Measurements from ENCODE around the gene ZNF578.
A peak's percentile ranks its signal among the peaks of the same experiment; 100 is the strongest.
"Not testable (repeated sequence)": the region's sequence is repeated elsewhere in the genome, so short reads cannot be mapped to it uniquely, and the experiment has no call there.

The ZNF578 gene

DNA sequence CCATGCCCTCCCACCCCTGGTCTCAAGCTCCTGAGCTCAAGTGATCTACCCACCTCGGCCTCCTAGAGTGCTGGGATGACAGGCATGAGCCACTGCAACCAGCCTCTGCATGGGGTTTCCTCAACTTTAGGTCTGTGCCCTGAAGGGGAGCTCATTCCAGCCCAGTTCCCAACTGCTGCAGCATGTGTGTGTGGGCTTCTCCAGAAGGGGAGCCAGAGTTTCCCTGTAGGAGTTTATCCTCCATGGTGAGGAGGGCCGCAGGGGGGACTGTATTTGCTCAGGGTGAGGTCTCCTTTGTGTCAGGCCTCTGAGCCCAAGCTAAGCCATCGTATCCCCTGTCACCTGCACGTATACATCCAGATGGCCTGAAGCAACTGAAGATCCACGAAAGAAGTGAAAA lies 62.8 kb downstream of the ZNF578 start:
- no peak for DNase-seq (ENCODE audit: low read depth)

DNA sequence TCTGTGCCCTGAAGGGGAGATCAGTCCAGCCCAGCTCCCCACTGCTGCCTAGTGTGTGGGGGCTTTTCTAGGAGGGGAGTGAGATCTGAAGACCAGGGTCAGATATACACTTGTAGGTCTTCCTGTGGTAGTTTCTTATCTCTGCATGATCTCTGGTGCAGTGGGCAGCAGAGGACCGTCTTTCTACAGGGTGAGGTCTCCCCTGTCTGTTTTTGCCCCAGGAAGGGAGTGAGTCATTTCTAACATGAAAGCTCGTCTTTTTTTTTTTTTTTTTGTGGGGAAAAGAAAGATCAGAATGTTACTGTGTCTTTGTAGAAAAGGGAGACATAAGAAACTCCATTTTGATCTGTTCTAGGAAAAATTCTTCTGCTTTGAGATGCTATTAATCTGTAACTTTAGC lies 65.3 kb downstream of the ZNF578 start:
- DNase-seq (ENCODE audit: low read depth) = no peak

DNA sequence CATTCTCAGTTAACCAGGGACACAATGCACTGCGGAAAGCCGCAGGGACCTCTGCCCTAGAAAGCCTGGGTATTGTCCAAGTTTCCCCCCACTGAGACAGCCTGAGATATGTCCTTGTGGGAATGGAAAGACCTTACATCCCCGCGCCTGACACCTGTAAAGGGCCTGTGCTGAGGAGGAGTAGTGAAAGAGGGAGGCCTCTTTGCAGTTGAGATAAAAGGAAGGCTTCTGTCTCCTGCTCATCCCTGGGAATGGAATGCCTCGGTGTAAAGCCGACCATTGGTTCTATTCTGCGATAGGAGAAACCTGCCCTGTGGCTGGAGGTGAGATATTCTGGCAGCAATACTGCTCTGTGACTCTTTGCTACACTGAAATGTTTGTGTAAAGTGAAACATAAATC lies 65.8 kb downstream of the ZNF578 start:
- DNase-seq (ENCODE audit: low read depth) = not testable (repeated sequence)

DNA sequence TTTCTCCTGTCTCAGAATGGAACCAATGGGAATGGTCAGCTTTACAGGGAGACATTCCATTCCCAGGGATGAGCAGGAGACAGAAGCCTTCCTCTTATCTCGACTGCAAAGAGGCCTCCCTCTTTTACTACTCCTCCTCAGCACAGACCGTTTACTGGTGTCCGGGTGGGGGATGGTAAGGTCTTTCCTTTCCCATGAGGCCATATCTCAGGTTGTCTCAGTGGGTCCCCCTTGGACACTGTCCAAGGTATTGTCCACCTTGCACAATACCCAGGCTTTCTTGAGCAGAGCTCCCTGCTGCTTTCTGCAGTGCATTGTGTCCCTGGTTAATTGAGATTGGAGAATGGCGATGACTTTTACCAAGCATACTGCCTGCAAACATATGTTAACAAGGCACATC lies 66.7 kb downstream of the ZNF578 start:
- DNase-seq (ENCODE audit: low read depth) = no peak

DNA sequence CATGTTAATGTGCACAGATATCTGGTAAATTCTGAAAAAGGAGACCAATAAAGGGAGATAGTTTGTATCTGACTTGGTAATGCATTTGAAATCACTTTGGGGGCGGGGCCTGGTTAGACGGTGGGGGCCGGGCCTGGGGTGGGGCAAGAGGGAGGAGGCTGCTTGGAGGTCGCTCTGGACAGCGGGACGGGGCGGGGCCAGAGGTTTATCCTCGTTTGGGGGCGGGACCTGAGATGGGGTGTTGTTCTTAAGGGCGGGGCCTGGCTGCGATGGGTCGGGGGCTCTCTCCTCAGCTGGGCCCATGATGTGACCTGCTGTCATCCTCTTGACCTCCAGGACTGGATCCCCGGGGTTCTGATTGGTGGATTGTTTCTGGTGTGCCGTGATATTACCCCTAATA lies 69.2 kb downstream of the ZNF578 start:
- DNase-seq (ENCODE audit: low read depth) = no peak

DNA sequence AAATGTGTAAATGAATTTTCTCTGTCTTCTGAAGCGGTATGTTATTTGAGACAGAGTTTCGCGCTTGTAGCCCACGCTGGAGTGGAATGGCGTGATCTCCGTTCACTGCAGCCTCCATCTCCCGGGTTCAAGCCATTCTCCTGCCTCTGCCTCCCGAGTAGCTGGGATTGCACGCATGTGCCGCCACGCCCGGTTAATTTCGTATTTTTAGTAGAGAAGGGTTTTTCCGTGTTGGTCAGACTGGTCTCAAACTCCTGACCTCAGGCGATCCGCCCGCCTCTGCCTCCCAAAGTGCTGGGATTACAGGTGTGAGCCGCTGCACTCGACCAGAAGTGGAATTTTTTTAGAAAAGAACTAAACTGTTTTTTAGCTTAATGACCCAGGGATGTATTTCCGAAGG lies 70.7 kb downstream of the ZNF578 start:
- DNase-seq (ENCODE audit: low read depth) = no peak

DNA sequence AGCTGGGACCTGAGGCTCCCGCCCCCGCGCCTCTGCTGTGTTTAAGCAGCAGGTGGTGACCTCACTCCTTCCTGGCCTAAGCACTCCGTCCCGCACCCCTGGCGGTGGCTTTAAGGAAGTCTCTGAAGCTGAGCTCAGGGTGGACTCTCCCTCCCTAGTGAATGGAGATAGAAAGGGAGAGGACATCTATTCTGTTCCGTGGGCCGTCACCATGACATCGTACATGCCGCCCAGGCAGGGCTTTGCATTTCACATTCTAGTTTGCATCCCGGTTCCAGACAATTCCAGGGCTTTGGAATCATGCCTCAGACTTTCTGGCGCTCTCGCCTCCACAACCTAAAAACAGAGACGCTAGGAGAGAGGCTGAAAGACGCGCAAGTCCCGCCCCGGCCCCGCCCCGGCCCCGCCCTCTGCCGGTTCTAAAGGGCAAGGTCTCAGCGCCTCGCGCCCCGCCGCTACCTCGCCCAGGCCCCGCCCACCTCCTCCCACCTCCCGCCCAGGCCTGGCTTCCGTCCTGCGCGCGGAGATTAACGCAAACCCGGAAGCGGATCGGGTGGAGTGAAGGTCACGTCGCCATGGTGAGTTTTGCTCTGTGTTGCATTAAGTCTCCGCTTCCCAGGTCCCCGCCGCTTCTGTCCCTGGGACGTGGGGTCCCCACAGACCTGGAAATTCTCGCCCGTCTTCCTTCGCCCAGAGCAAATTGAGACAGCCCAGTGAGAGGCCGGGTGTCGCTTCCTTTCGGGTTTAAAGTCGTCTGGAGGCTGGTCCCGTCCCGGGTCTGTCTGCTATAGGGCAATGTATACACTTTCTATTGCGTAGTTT lies 74.0 kb downstream of the ZNF578 start, which contains the start of gene ZNF808:
TSS of gene ZNF808 (plus strand) at position 535 of the 822 bp plus-strand sequence. CDS start 15,617 bp downstream, outside the sequence.
- DNase-seq (ENCODE audit: low read depth) = peak; percentile 95

DNA sequence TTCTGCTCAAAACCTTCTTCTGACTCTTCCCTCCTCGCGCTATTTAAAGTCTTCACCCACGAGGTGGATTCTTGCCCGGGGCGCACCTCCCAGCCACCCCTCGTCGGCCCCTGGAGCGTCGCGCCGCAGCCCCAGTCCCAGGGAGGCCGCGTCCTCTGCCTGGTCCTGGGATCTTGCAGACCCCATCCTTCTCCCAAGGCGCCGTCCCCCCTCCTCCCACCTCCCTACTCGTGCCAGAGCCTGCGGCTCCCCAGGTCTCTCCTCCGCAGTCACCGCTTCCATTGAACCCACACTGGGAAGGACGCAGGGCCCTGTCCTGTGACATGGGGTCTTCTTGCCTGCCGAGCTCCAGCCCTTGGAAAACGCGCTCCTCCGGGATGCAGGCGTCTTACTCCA lies 74.6 kb downstream of the ZNF578 start:
- DNase-seq (ENCODE audit: low read depth) = no peak

DNA sequence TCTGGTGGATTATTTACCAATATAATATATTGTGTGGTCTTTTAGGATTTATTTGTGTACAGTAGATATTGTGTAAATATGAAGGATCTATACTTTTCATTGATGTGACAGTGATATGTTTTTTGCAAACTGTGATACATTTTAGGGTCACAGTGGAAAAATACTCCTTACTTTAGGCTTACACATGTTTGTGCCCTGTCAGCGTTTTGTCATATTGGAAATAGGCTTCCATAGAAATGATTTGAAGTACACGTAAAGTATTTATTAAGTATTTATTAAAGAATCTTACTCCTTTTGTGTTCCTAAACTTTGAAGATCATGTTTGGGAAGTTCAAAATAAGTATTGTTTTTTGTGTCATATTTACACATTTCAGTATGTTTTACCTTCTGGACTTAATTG lies 79.1 kb downstream of the ZNF578 start:
- no peak for DNase-seq (ENCODE audit: low read depth)

DNA sequence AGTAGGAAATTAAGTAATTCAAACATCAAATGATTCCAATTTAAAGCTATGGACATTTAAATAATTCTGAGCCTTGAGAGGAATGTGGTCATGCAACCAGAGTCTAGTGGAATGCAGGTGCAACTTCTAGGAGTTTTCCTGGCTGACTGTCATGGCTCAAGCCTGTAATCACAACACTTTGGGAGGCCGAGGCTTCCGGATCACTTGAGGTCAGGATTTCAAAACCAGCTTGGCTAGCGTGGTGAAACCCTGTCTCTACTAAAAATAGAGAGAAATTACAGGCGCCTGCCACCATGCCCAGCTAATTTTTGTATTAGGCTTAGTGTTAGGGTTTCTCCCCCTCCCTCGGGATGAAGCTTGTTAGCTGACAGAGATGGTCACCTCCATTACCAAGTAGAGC lies 80.5 kb downstream of the ZNF578 start:
- DNase-seq (ENCODE audit: low read depth) = no peak

DNA sequence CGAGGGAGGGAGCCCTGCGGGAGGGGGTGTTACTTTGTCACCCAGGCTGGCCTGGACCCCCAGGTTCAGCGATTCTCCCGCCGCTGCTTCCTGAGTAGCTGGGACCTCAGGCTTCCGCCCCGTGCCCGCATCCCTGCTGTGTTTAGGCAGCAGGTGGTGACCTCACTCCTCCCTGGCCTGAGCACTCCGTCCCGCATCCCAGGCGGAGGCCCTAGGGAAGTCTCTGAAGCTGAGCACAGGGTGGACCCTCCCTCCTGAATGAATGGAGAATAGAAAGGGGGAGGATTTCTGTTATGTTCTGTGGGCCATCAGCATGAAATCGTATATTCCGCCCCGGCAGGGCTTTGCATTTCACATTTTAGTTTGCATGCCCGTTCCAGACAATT lies 82.0 kb downstream of the ZNF578 start:
- DNase-seq (ENCODE audit: low read depth) = not testable (repeated sequence)

DNA sequence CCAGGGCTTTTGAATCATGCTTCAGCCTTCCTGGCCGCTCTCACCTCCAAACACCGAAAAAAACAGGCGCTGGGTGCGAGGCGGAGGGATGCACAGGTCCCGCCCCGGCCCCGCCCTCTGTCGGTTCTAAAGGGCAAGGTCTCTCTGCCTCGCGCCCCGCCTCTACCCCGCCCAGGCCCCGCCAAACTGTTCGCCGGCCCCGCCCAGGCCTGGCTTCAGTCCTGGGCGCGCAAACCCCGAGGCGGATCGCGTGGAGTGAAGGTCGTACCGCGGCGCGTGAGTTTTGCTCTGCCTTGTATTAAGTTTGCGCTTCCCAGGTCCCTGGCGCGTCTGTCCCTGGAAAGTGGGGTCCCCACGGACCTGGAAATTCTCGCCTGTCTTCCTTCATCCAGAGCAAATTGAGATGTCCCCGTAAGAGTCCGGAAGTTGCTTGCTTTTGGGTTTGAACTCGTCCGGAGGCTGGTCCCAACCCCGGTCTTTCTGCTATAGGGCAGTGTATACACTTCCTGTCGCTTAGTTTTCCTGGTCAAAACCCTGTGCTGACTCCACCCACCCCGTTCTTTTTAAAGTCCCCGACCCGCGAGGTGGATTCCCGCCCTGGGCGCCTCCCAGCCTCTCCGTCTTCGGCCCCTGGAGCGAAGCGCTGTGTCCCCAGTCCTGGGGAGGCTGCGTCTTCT lies 82.6 kb downstream of the ZNF578 start:
- peak; percentile 83 for DNase-seq (ENCODE audit: low read depth)

DNA sequence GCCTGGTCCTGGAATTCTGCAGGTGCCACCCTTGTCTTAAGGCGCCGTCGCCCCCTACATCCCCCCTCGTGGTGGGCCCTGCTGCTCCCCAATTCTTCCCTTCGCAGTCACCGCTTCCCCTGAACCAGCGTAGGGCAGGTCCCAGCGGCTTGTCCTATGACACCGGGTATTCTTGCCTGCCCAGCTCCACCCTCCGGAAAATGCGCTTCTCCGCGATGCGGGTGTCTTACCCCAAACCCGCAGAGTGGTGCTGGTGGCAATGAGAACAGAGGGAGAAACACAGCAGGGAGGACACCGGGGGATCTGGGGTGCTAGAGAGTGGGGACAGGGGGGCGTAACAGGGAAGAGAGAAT lies 83.1 kb downstream of the ZNF578 start:
- no peak for DNase-seq (ENCODE audit: low read depth)

DNA sequence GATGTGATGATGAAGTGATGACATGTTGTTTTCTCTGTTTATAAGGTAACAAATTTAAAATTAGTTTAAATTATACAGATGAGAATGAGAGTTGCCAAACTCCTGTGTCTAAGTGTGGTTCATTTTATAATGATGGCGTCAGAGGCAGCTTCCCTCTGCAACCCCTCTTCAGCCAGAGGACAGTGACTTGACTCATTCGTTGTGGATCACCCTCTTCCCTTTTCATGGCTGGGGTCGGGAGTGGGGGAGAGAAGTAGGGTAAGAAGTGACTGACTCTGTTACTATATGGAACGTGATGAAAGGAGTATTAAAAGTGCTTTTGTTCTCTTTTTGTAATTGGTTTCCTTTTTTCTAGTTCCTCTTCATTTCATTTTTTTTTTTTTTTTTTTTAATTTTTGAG lies 85.5 kb downstream of the ZNF578 start:
- not testable (repeated sequence) for DNase-seq (ENCODE audit: low read depth)

DNA sequence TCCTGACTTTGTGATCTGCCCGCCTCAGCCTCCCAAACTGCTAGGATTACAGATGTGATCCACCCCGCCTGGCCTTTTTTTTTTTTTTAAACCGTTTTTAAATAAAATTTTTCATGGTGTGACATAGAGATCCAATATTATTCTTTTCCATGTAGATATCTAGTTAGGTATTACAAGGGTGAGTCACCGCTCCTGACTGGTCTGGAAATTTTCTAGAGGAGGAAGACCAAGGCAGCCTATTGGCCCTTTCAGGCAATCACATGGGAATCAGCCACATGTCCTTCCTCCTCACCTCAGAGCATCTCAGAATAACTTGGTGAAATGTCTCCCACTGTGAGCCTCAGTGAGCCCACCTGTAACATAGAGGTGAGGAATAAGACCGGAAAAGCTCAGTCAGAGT lies 87.8 kb downstream of the ZNF578 start:
- DNase-seq (ENCODE audit: low read depth) = not testable (repeated sequence)

DNA sequence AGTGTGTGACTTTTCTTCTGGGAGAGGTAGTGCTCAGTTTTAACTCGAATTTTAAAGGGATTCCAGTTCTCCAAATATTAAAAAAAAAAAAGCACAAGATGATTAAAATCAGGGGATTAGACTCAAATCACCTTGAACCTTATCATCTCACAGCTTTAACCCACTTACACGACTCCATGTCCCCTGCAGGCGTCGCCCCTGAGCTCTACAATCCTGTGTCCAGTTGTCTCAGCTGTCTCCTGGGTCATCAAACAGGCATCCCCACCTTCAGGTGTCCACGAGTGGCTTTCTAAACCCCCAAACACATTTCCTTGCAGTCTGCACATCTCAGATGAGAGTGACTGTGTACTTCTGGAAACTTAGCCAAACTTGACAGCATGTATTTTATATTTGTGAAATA lies 88.3 kb downstream of the ZNF578 start:
- DNase-seq (ENCODE audit: low read depth) = no peak

DNA sequence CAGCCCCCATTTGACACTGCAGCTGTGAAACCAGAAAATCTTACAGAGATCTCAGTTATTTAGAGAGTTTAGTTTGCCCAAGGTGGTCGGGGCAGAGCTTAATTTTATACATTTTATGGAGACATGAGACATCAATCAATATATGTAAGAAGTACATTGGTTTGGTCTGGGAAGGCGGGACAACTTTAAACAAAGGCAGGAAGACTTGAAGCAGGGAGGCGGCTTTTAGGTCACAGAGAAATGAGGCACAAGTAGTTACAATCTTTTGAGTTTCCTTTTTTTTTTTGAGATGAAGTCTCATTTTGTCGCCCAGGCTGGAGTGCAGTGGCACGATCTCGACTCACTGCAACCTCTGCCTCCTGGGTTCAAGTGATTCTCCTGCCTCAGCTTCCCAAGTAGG lies 89.2 kb downstream of the ZNF578 start:
- DNase-seq (ENCODE audit: low read depth) = not testable (repeated sequence)

DNA sequence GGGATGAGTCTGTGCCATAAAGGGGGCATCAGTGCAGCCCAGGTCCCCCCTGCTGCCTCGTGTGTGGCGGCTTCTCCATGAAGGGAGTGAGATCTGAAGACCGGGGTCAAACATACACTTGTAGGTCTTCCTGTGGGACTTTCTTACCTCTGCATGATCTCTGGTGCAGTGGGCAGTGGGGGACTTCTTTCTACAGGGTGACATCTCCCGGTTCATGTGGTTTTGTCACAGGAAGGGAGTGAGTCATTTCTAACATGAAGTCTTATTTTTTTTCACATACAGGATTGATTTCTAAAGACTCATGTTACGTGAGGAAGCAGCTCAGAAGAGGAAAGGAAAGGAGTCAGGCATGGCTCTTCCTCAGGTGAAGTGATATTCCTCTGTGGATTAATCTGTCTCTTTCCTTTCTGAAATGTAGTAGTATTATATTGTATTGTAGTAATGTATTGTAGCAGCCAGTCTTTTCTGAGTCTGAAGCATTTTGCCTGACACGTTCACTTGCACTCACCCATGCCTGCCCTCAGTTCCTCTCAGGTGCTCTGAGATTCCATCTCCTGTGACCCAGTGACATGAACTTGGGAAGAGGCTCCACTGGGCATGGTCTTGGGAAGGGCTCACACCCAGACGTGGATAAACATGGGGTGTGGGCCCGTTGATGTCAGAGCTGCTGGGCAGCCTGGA lies 89.8 kb downstream of the ZNF578 start:
- DNase-seq (ENCODE audit: low read depth) = no peak

DNA sequence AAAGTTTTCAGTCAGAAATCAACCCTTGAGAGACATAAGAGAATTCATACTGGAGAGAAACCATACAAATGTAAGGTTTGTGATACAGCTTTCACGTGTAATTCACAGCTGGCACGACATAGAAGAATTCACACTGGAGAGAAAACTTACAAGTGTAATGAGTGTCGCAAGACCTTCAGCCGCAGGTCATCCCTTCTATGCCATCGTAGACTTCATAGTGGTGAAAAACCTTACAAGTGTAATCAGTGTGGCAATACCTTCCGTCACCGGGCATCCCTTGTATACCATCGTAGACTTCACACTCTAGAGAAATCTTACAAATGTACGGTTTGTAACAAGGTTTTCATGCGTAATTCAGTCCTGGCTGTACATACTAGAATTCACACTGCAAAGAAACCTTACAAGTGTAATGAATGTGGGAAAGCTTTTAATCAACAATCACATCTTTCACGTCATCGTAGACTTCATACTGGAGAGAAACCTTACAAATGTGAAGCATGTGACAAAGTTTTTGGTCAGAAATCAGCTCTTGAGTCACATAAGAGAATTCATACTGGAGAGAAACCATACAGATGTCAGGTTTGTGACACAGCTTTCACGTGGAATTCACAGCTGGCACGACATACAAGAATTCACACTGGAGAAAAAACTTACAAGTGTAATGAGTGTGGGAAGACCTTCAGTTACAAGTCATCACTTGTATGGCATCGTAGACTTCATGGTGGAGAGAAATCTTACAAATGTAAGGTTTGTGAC lies 101.0 kb downstream of the ZNF578 start:
- DNase-seq (ENCODE audit: low read depth) = no peak

DNA sequence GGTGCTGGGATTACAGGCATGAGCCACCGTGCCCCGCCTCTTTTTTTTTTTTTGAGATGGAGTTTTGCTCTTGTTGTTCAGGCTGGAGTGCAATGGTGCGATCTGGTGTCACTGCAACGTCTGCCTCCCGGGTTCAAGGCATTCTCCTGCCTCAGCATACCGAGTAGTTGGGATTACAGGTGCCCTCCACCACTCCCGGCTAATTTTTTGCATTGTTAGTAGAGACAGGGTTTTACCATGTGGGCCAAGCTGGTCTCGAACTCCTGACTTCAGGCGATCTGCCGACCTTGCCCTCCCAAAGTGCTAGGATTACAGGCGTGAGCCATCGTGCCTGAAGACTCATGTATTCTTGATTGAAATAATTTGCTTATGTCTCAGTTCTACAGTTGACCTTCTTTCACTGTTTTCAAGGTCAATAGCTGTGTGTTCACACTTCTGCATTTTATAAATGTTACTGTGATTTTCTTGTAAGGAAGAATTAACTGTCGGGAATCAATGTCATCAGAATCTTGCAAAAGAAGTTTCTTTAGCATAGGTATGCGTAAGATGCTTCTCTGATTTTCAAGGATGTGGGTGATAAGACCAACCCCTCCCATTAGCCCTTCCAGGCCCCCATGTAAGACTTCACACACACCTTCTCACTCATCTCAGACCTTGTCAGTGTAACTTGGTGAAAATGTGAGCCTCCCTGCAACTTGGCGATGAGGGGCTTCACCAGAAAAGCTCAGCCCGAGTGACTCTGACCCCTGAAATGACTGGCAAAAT lies 104.1 kb downstream of the ZNF578 start:
- no peak for DNase-seq (ENCODE audit: low read depth)

DNA sequence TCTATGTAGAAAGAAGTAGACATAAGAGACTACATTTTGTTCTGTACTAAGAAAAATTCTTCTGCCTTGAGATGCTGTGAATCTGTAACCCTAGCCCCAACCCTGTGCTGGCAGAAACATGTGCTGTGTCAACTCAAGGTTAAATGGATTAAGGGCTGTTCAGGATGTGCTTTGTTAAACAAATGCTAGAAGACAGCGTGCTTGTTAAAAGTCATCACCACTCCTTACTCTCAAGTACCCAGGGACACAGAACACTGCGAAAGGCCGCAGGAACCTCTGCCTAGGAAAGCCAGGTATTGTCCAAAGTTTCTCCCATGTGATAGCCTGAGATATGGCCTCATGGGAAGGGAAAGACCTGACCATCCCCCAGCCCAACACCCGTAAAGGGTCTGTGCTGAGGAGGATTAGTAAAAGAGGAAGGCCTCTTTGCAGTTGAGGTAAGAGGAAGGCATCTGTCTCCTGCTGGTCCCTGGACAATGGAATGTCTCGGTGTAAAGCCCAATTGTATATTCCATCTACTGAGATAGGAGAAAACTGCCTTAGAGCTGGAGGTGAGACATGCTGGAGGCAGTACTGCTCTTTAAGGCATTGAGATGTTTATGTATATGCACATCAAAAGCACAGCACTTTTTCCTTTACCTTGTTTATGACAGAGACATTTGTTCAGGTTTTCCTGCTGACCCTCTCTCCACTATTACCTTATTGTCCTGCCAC lies 105.5 kb downstream of the ZNF578 start:
- not testable (repeated sequence) for DNase-seq (ENCODE audit: low read depth)
